ENCODE measurements around the gene FLT1. TPM values are rescaled to one million over a fixed set of nuclear protein-coding genes. Genes with fewer than 3 reads are reported as not detected.

Gene FLT1
- total RNA-seq, 6 experiments from 2014 or later = 80.5 to 118 (median 91.0) TPM

DNA sequence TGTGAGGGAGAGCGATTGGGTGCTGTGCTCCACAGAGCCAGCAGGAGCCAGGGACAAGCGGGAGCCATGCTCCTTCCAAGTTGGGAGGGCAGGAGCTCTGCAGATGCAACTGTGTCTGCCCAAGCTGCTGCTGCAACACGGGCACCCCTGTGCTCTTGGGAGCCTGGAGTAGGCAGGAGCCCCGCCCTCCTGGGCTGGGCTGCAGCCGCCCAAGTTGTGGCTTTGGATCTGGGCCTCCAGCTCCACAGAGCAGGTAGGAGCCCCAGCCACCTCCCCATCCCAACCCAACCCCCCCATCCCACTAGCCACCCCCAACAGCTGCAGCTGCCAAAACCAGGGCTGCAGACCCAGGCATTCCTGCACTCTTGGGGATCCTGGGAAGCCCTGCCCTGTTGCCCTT lies 39.9 kb upstream of the FLT1 start:
- Mint-ChIP-seq H3K27ac (no peak overlapping the region), H3K9me3 (no peaks in the 10 kb centered on the region), H3K4me1 (ENCODE audit: low read depth) (peaks cover 23% of the 10 kb centered on the region), H3K4me3 (no peak overlapping the region), H3K36me3 (ENCODE audit: low read depth) (no peaks in the 10 kb centered on the region), H3K27me3 (ENCODE audit: insufficient read depth) (no peaks in the 10 kb centered on the region)
- DNase-seq = no peak
- TF ChIP-seq, protein P1, sequence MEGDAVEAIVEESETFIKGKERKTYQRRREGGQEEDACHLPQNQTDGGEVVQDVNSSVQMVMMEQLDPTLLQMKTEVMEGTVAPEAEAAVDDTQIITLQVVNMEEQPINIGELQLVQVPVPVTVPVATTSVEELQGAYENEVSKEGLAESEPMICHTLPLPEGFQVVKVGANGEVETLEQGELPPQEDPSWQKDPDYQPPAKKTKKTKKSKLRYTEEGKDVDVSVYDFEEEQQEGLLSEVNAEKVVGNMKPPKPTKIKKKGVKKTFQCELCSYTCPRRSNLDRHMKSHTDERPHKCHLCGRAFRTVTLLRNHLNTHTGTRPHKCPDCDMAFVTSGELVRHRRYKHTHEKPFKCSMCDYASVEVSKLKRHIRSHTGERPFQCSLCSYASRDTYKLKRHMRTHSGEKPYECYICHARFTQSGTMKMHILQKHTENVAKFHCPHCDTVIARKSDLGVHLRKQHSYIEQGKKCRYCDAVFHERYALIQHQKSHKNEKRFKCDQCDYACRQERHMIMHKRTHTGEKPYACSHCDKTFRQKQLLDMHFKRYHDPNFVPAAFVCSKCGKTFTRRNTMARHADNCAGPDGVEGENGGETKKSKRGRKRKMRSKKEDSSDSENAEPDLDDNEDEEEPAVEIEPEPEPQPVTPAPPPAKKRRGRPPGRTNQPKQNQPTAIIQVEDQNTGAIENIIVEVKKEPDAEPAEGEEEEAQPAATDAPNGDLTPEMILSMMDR (IDR thresholded peaks at IDR 0.05) = peak; percentile 6; the same call in 1 of the 2 replicates

GRCh38 chr13:28534210-28534609 lies 39.3 kb upstream of the FLT1 start:
- no peaks in the 10 kb centered on the region for H3K9me3 Mint-ChIP-seq
- no peak overlapping the region for H3K4me3 Mint-ChIP-seq
- no peak overlapping the region for H3K27ac Mint-ChIP-seq
- no peak for DNase-seq
- TF ChIP-seq, protein P1 (IDR thresholded peaks at IDR 0.05) = no peak
- no peaks in the 10 kb centered on the region for H3K36me3 Mint-ChIP-seq (ENCODE audit: low read depth)
- H3K4me1 Mint-ChIP-seq (ENCODE audit: low read depth) = peaks cover 21% of the 10 kb centered on the region
- no peaks in the 10 kb centered on the region for H3K27me3 Mint-ChIP-seq (ENCODE audit: insufficient read depth)

- TF ChIP-seq, protein P1 (IDR thresholded peaks at IDR 0.05) = no peak
- no peak overlapping the region for H3K27ac Mint-ChIP-seq
- H3K9me3 Mint-ChIP-seq = no peaks in the 10 kb centered on the region
- H3K4me1 Mint-ChIP-seq (ENCODE audit: low read depth) = peaks cover 16% of the 10 kb centered on the region
- no peak overlapping the region for H3K4me3 Mint-ChIP-seq
- no peaks in the 10 kb centered on the region for H3K36me3 Mint-ChIP-seq (ENCODE audit: low read depth)
- H3K27me3 Mint-ChIP-seq (ENCODE audit: insufficient read depth) = no peaks in the 10 kb centered on the region
- DNase-seq = no peak
Measured at GRCh38 chr13:28533441-28534166, 38.7 kb upstream of the FLT1 start.

GRCh38 chr13:28533125-28533436 lies 38.2 kb upstream of the FLT1 start:
- Mint-ChIP-seq H3K9me3 (no peaks in the 10 kb centered on the region), H3K27me3 (ENCODE audit: insufficient read depth) (no peaks in the 10 kb centered on the region), H3K4me3 (peak overlapping the region; percentile 67), H3K36me3 (ENCODE audit: low read depth) (no peaks in the 10 kb centered on the region), H3K27ac (peak overlapping the region; percentile 63; the same call in 1 of the 2 replicates), H3K4me1 (ENCODE audit: low read depth) (peaks cover 16% of the 10 kb centered on the region)
- TF ChIP-seq, protein P1 (IDR thresholded peaks at IDR 0.05) = no peak
- no peak for DNase-seq

DNA sequence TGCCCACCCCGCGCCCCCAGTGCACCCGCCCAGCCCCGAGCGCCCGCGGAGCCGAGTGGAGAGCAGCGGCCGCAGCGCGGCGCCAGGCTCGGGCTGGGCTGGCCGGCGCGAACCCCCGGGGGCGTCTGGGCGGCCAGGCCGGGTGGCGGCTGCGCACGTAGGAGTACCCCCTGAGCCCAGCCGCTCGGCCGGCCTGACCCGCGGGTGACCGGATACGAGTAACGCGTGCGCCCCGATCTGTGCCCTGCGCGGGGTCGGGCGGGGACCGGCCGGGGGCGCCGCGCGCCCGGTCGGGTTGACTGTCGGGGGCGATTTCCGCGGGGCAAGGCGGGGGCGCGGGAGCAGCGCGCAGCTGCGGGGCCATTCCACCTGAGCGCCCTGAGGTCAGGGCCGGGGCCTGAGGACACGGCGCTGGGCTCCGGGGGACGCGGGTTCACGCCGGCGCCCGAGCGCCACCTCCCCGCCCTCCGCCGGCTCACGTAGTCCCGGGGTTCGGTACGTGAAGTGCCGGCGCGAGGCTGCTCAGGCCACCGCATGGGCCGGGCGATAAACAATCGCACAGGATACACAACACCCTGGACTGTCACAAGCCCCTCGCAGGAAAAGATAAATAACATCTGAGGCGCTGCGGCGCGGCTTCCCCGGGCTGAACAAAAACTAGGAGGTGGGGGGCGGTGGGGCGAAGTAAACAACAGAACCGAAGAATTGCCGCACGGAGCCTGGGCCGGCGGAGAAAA lies 37.6 kb upstream of the FLT1 start:
- Mint-ChIP-seq H3K9me3 (no peaks in the 10 kb centered on the region), H3K27ac (peak overlapping the region; percentile 63; the same call in 1 of the 2 replicates), H3K36me3 (ENCODE audit: low read depth) (no peaks in the 10 kb centered on the region), H3K27me3 (ENCODE audit: insufficient read depth) (no peaks in the 10 kb centered on the region), H3K4me3 (peak overlapping the region; percentile 67), H3K4me1 (ENCODE audit: low read depth) (peaks cover 14% of the 10 kb centered on the region)
- TF ChIP-seq, protein P1 (IDR thresholded peaks at IDR 0.05) = no peak; the same call in 1 of the 2 replicates
- DNase-seq = no peak
